Tibial artery (tissue), 4 donors: Measurements from ENCODE around the gene TNPO1.

Source experiments
- DNase-seq, 2 donors: peaks; one replicate each; pipeline ENCODE4 v3.0.0-alpha.2; 2019
- H3K27ac ChIP-seq, 2 donors: fragments of 200-600 bp; sonication (generic) in 1 of 2; 1 replicate in 1 of 2; 2 replicates in 1 of 2; pipeline ENCODE4 v1.5.1; 2018 to 2019; ENCODE audit warnings: mild to moderate bottlenecking in 1 of 2
- H3K27me3 ChIP-seq, 2 donors: fragments of 200-600 bp; sonication (generic) in 1 of 2; one replicate each; pipeline versions ENCODE4 v1.5.1 to v1.6.0; 2016 to 2019
- H3K36me3 ChIP-seq, 3 donors: fragments of 200-600 bp; sonication (generic) in 2 of 3; one replicate each; pipeline ENCODE4 v1.5.1; 2016 to 2019; ENCODE audit warnings: mild to moderate bottlenecking in 2 of 3
- H3K4me1 ChIP-seq, 4 donors: fragments of 200-600 bp; sonication (generic) in 2 of 4; 1 replicate in 3 of 4; 2 replicates in 1 of 4; pipeline ENCODE4 v1.5.1; 2016 to 2019
- H3K4me3 ChIP-seq, 2 donors: fragments of 200-600 bp; sonication (generic) in 1 of 2; 1 replicate in 1 of 2; 2 replicates in 1 of 2; pipeline ENCODE4 v1.5.1; 2018 to 2019; ENCODE audit warnings: mild to moderate bottlenecking in 2 of 2
- H3K9me3 ChIP-seq, 3 donors: fragments of 200-600 bp; sonication (generic) in 1 of 3; one replicate each; pipeline ENCODE4 v1.5.1; 2016 to 2019
- intact Hi-C: fragments of 100-400 bp; cut with DNase I; formaldehyde crosslinking; loops from one replicate; pipeline ENCODE4 v1.15.0; 2023; ENCODE audit warnings: low total_unique reads
- TF ChIP-seq, protein P1 (sequence below), 2 experiments: fragments of 200-600 bp in 1 of 2; fragments of 450-650 bp in 1 of 2; IDR thresholded peaks; one replicate each; pipeline ENCODE4 v1.5.1; 2017 to 2019; ENCODE audit warnings: antibody characterized with exemption in 2 of 2, mild to moderate bottlenecking in 1 of 2, moderate library complexity in 1 of 2

Gene TNPO1

DNA sequence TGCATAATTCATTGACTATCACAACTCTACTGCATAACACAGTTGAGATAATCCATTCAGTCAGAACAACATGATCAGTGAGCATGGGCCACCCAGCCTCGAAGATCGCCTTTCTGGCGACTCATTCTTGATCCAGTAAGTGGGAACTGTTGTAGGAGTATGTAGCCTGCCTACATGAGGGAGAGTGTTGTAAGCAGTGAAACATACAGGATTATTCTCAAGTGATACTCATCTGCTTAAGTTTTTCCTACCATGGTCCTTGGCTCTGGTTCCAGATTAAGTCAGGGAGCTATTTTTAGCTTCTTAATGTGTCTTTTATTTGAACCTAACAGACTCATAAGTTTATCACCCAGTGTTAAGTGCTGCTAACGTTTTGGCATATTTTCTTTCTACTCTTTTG lies 44.0 kb downstream of the TNPO1 start:
- H3K4me1 ChIP-seq: peaks cover 0 to 40% (median 11%) of the 10 kb centered on the region in 4 donors
- H3K9me3 ChIP-seq: no peaks in the 10 kb centered on the region
- H3K27ac ChIP-seq: no peak overlapping the region
- H3K36me3 ChIP-seq: peaks cover 43 to 76% (median 45%) of the 10 kb centered on the region in 3 donors
- TF ChIP-seq, protein P1, sequence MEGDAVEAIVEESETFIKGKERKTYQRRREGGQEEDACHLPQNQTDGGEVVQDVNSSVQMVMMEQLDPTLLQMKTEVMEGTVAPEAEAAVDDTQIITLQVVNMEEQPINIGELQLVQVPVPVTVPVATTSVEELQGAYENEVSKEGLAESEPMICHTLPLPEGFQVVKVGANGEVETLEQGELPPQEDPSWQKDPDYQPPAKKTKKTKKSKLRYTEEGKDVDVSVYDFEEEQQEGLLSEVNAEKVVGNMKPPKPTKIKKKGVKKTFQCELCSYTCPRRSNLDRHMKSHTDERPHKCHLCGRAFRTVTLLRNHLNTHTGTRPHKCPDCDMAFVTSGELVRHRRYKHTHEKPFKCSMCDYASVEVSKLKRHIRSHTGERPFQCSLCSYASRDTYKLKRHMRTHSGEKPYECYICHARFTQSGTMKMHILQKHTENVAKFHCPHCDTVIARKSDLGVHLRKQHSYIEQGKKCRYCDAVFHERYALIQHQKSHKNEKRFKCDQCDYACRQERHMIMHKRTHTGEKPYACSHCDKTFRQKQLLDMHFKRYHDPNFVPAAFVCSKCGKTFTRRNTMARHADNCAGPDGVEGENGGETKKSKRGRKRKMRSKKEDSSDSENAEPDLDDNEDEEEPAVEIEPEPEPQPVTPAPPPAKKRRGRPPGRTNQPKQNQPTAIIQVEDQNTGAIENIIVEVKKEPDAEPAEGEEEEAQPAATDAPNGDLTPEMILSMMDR (IDR thresholded peaks at IDR 0.05): no peak
- no peaks in the 10 kb centered on the region for H3K27me3 ChIP-seq
- no peak overlapping the region for H3K4me3 ChIP-seq
- no peak for DNase-seq
- intact Hi-C loops: no loop called here

DNA sequence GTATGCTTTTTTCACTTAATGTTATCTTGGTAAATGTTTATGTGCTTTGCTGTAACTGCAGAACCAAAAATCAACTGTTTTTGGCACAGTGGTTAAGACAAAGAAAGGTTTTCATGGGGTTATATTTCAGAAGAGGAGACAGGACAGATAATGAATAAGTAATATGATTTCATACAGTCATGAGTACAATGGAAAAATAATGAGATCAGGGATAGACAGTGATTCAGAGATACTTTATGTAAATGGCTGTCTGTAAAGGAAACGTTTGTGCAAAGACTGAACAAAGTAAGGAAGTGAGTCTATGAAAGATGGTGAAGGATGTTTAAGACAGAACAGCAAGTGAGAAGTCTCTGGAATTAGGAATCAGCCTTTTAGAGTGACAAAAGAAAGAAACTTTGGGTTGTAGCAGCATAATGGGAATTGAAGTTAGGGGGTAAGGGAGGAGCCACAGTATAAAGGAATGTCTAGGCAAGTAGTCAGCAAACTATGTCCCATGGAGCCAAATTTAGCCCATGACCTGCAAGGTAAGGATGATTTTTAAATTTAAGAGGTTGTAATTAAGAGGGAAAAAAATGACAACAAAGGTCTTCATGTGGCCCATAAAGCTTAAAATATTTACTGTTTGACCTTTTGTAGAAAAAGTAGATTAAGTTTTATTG lies 55.0 kb downstream of the TNPO1 start:
- H3K36me3 ChIP-seq: peaks cover 49 to 70% (median 64%) of the 10 kb centered on the region in 3 donors
- no peak overlapping the region for H3K4me3 ChIP-seq
- no peaks in the 10 kb centered on the region for H3K4me1 ChIP-seq
- TF ChIP-seq, protein P1 (IDR thresholded peaks at IDR 0.05): no peak
- no peak for DNase-seq
- no peaks in the 10 kb centered on the region for H3K27me3 ChIP-seq
- H3K27ac ChIP-seq: no peak overlapping the region
- intact Hi-C loops: no loop called here
- H3K9me3 ChIP-seq: no peaks in the 10 kb centered on the region

DNA sequence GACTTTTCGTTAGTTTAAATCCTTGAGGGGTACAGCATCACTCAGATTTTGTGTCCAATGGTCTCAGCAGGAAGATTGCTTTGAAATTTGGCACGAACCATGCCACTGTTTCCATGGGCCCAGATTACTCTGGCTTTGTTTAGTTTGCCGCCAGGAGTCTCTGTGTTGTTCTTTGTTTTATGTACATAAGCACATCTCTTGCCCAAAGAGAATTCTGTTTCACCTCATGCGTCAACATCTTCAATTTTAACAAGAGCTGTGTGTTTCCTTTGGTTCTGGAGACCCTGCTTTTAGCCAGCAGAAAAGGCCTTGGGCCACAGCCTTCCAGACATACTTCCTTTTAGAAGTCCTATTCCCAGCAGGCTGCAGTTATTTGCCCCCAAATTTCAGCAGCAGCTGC lies 62.4 kb downstream of the TNPO1 start:
- Histone ChIP-seq H3K27me3 (no peaks in the 10 kb centered on the region), H3K4me3 (no peak overlapping the region), H3K4me1 (no peaks in the 10 kb centered on the region), H3K27ac (no peak overlapping the region), H3K9me3 (no peaks in the 10 kb centered on the region), H3K36me3 (peaks cover 52 to 68% (median 59%) of the 10 kb centered on the region in 3 donors)
- TF ChIP-seq, protein P1 (IDR thresholded peaks at IDR 0.05): no peak
- intact Hi-C loops: no loop called here
- no peak for DNase-seq

DNA sequence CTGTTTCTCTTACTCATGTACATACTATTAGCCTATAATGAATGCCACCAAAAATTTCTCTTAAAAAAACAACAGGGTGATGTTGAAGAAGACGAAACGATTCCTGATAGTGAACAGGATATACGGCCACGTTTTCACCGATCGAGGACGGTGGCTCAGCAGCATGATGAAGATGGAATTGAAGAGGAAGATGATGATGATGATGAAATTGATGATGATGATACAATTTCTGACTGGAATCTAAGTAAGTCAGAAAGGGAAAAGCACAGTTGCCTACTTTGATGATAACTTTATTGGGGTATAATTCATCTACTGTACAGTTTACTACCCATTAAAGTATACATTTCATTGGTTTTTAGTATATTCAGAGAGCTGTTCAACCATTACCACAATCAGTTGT lies 66.5 kb downstream of the TNPO1 start:
- Histone ChIP-seq H3K27ac (no peak overlapping the region), H3K9me3 (no peaks in the 10 kb centered on the region), H3K27me3 (no peaks in the 10 kb centered on the region), H3K4me1 (no peaks in the 10 kb centered on the region), H3K4me3 (no peak overlapping the region), H3K36me3 (peaks cover 47 to 91% (median 63%) of the 10 kb centered on the region in 3 donors)
- intact Hi-C loops: no loop called here
- DNase-seq: no peak
- TF ChIP-seq, protein P1 (IDR thresholded peaks at IDR 0.05): no peak

DNA sequence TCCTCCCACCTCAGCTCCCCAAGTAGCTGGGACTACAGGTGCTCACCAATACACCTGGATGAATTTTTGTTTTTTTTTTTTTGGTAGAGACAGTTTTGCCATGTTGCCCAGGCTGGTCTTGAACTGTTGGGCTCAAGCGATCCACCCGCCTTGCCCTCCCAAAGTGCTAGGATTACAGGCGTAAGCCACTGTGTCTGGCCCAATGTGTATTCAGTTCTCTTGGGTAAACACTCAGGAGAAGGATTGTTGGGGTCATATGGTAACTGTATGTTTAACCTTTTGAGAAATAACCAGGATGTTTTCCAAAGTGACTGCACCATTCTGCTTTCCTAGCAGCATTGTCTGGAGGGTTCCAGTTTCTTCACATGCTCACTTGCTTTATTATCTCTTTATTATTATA lies 67.4 kb downstream of the TNPO1 start:
- no peaks in the 10 kb centered on the region for H3K9me3 ChIP-seq

More for the DNA sequence above, 67.4 kb downstream of the TNPO1 start:
- intact Hi-C loops: no loop called here
- TF ChIP-seq, protein P1 (IDR thresholded peaks at IDR 0.05): no peak
- no peak for DNase-seq
- Histone ChIP-seq H3K4me3 (no peak overlapping the region), H3K4me1 (no peaks in the 10 kb centered on the region), H3K27ac (no peak overlapping the region), H3K27me3 (no peaks in the 10 kb centered on the region), H3K36me3 (peaks cover 53 to 97% (median 66%) of the 10 kb centered on the region in 3 donors)
